B cell (primary cell): ENCODE measurements around the gene LYPD1. TPM values are rescaled to one million over a fixed set of nuclear protein-coding genes. Genes with fewer than 3 reads are reported as not detected.

Experiments
- ATAC-seq: fragments of 200-7000 bp; cut with Tn5 transposase; one replicate; pipeline ENCODE4 v1.10.0; 2021; ENCODE audit warnings: low read depth, mild to moderate bottlenecking, moderate number of reproducible peaks, moderate library complexity
- CTCF ChIA-PET: fragments of 350-600 bp; sonication (Branson Sonifier 250); formaldehyde crosslinking; loops from one replicate; lab custom pipeline; 2021; ENCODE audit warnings: antibody characterized with exemption, inconsistent platforms; lab: Charles Lee
- POLR2A ChIA-PET: fragments of 350-600 bp; sonication (Branson Sonifier 250); formaldehyde crosslinking; loops from one replicate; lab custom pipeline; 2021; ENCODE audit warnings: antibody characterized with exemption; lab: Charles Lee
- DNase-seq: peaks from one replicate; pipeline ENCODE4 v3.0.0; 2013
- H2AFZ ChIP-seq: 2 replicates; pipeline ENCODE4 v1.6.1; 2012; ENCODE audit warnings: mild to moderate bottlenecking, low read depth, low read length; ENCODE audit not compliant: insufficient read depth, poor library complexity, severe bottlenecking
- H3K27ac ChIP-seq, 2 donors: 1 replicate in 1 of 2; 2 replicates in 1 of 2; pipeline ENCODE4 v1.5.1; 2012 to 2013; ENCODE audit warnings: low read length in 2 of 2, mild to moderate bottlenecking in 2 of 2, moderate library complexity in 1 of 2
- H3K27me3 ChIP-seq, 4 experiments: fragments of 200-600 bp in 1 of 4; sonication (generic) in 1 of 4; replicated peaks in 1 of 4; 1 replicate in 2 of 4; 2 replicates in 2 of 4; pipeline versions ENCODE4 v1.6.1 to v1.7.0; 2013 to 2016; ENCODE audit warnings: low read length in 3 of 4, mild to moderate bottlenecking in 2 of 4, mixed read lengths in 1 of 4, moderate library complexity in 1 of 4; ENCODE audit not compliant: insufficient read depth in 4 of 4, control insufficient read depth in 3 of 4; ENCODE audit errors: control extremely low read depth in 1 of 4
- H3K36me3 ChIP-seq, 2 experiments: replicated peaks in 1 of 2; 1 replicate in 1 of 2; 2 replicates in 1 of 2; pipeline versions ENCODE4 v1.6.1 to v1.7.1; 2013; ENCODE audit warnings: low read length in 1 of 2; ENCODE audit not compliant: insufficient read depth in 2 of 2, control insufficient read depth in 1 of 2; ENCODE audit errors: control extremely low read depth in 1 of 2, extremely low read depth in 1 of 2
- H3K4me1 ChIP-seq, 2 donors: fragments of 200-600 bp in 1 of 2; sonication (generic) in 1 of 2; 1 replicate in 1 of 2; 2 replicates in 1 of 2; pipeline versions ENCODE4 v1.5.1 to v1.6.1; 2013 to 2017; ENCODE audit warnings: low read length in 2 of 2; ENCODE audit not compliant: control insufficient read depth in 2 of 2, insufficient read depth in 2 of 2
- H3K4me2 ChIP-seq: replicated peaks from 2 replicates; pipeline ENCODE3; 2012; ENCODE audit warnings: mild to moderate bottlenecking, low read depth, low read length; ENCODE audit not compliant: poor library complexity, severe bottlenecking
- H3K4me3 ChIP-seq, 5 experiments: fragments of 200-600 bp in 1 of 5; sonication (generic) in 1 of 5; 1 replicate in 3 of 5; 2 replicates in 2 of 5; pipeline versions ENCODE4 v1.5.1 to v1.7.0; 2011 to 2016; ENCODE audit warnings: low read length in 4 of 5, mild to moderate bottlenecking in 4 of 5, low read depth in 2 of 5, control low read depth in 1 of 5, moderate library complexity in 1 of 5; ENCODE audit not compliant: insufficient read depth in 1 of 5; ENCODE audit errors: control extremely low read depth in 1 of 5, extremely low read depth in 1 of 5
- H3K79me2 ChIP-seq: fragments of 200-600 bp; sonication (generic); one replicate; pipeline ENCODE4 v1.6.0; 2016; ENCODE audit warnings: low read length; ENCODE audit not compliant: control insufficient read depth, insufficient read depth
- H3K9ac ChIP-seq: fragments of 200-600 bp; sonication (generic); 2 replicates; pipeline ENCODE4 v1.6.1; 2017; ENCODE audit warnings: mild to moderate bottlenecking, low read length, moderate library complexity
- H3K9me3 ChIP-seq, 3 donors: one replicate each; pipeline versions ENCODE4 v1.6.1 to v1.7.1; 2013; ENCODE audit warnings: low read length in 2 of 3; ENCODE audit not compliant: control insufficient read depth in 2 of 3, insufficient read depth in 1 of 3; ENCODE audit errors: control extremely low read depth in 1 of 3
- H4K20me1 ChIP-seq: 2 replicates; pipeline ENCODE4 v1.6.0; 2012; ENCODE audit warnings: mild to moderate bottlenecking, low read length; ENCODE audit not compliant: insufficient read depth, control insufficient read depth, poor library complexity, severe bottlenecking
- H3K27ac Mint-ChIP-seq: one replicate; pipeline ENCODE4 v1.8.0; 2021; ENCODE audit warnings: mixed read lengths
- H3K27me3 Mint-ChIP-seq: one replicate; pipeline ENCODE4 v1.8.0; 2021; ENCODE audit warnings: mixed read lengths
- H3K4me1 Mint-ChIP-seq: one replicate; pipeline ENCODE4 v1.8.0; 2021; ENCODE audit warnings: mixed read lengths
- H3K4me3 Mint-ChIP-seq: one replicate; pipeline ENCODE4 v1.8.0; 2021; ENCODE audit warnings: mixed read lengths
- H3K9me3 Mint-ChIP-seq: one replicate; pipeline ENCODE4 v1.8.0; 2022; ENCODE audit warnings: mixed read lengths; ENCODE audit not compliant: insufficient read depth
- CTCF ChIP-seq: fragments of 200-600 bp; IDR thresholded peaks from one replicate; pipeline ENCODE4 v1.8.0; 2022; ENCODE audit warnings: antibody characterized with exemption, mild to moderate bottlenecking
- EZH2 ChIP-seq: IDR thresholded peaks from 2 replicates; pipeline ENCODE4 v1.6.1; 2012; ENCODE audit warnings: borderline replicate concordance, low read depth, mild to moderate bottlenecking, moderate library complexity, low read length; ENCODE audit not compliant: insufficient read depth, poor library complexity, severe bottlenecking
- WGBS: methylation state at CpG from one replicate; pipeline ENCODE4 v1.1.5; 2013; ENCODE audit warnings: missing lambda C conversion rate; ENCODE audit not compliant: insufficient coverage; 5-methylcytosine and 5-hydroxymethylcytosine counted together
- intact Hi-C: fragments of 100-400 bp; cut with micrococcal nuclease; formaldehyde crosslinking; loops from one replicate; pipeline ENCODE4 v1.10.0; 2022
- polyA plus RNA-seq: library from polyadenylated mRNA; depleted of rRNA; stranded (reverse); fragments of >200 nt; gene quantifications from 2 replicates; pipeline ENCODE4 v1.2.3, GENCODE V29; 2012
- total RNA-seq, 2 donors: library from RNA; stranded (reverse); fragments of 120-200 nt in 1 of 2; gene quantifications; 1 replicate in 1 of 2; 2 replicates in 1 of 2; pipeline versions ENCODE4 v1.2.3 to v1.2.4, GENCODE V29; 2013 to 2022

LYPD1 gene
- total and polyA plus RNA-seq, 2 donors (not counting 1 experiment from before 2014, with no cell fraction given): 0.07 TPM; not detected in 1

- H3K9me3 Mint-ChIP-seq: no peaks in the 10 kb centered on the region
- no peak overlapping the region for H3K9ac ChIP-seq
- ATAC-seq (no peak), DNase-seq (no peak)
- H3K4me3 ChIP-seq: no peak overlapping the region
- no peaks in the 10 kb centered on the region for H4K20me1 ChIP-seq
- H3K27ac ChIP-seq: no peak overlapping the region
- H3K27me3 Mint-ChIP-seq: peaks cover 8% of the 10 kb centered on the region
- ChIA-PET POLR2A (no interaction called here), CTCF (no interaction called here)
- H2AFZ ChIP-seq: no peak overlapping the region
- no peaks in the 10 kb centered on the region for H3K4me1 Mint-ChIP-seq
- WGBS: no CpG with 5 or more reads among the region's 1 CpG
- no peak overlapping the region for H3K4me3 Mint-ChIP-seq
- intact Hi-C loops: no loop called here
- TF ChIP-seq EZH2 (no peak), CTCF (no peak)
- H3K4me1 ChIP-seq: no peaks in the 10 kb centered on the region
- H3K9me3 ChIP-seq: peaks cover 0 to 6% (median 0%) of the 10 kb centered on the region in 3 donors
- H3K4me2 ChIP-seq: no peak overlapping the region
- no peaks in the 10 kb centered on the region for H3K36me3 ChIP-seq
- no peak overlapping the region for H3K27ac Mint-ChIP-seq
- no peaks in the 10 kb centered on the region for H3K79me2 ChIP-seq
- H3K27me3 ChIP-seq: no peaks in the 10 kb centered on the region
These were observed 65.4 kb downstream of the LYPD1 start for GRCh38 chr2:132604561-132604960.

GRCh38 chr2:132599556-132599955, 70.4 kb downstream of the LYPD1 start:
- Histone ChIP-seq H3K9me3 (peaks cover 0 to 6% (median 0%) of the 10 kb centered on the region in 3 donors), H4K20me1 (no peaks in the 10 kb centered on the region), H3K27ac (no peak overlapping the region), H3K4me2 (no peak overlapping the region), H3K36me3 (no peaks in the 10 kb centered on the region), H3K4me1 (no peaks in the 10 kb centered on the region), H3K9ac (no peak overlapping the region), H3K79me2 (no peaks in the 10 kb centered on the region), H3K27me3 (no peaks in the 10 kb centered on the region), H2AFZ (no peak overlapping the region), H3K4me3 (no peak overlapping the region)
- POLR2A ChIA-PET: no interaction called here
- CTCF ChIA-PET: no interaction called here
- H3K4me1 Mint-ChIP-seq: no peaks in the 10 kb centered on the region
- H3K27me3 Mint-ChIP-seq: peaks cover 23% of the 10 kb centered on the region
- ATAC-seq (no peak), DNase-seq (no peak)
- intact Hi-C loops: no loop called here
- H3K9me3 Mint-ChIP-seq: peaks cover 4% of the 10 kb centered on the region
- TF ChIP-seq CTCF (no peak), EZH2 (no peak)
- H3K27ac Mint-ChIP-seq: no peak overlapping the region
- H3K4me3 Mint-ChIP-seq: no peak overlapping the region
- WGBS: 100% methylated on average over 2 of the region's 4 CpGs
